Ectodermal cell (in vitro differentiated cells): ENCODE data around the gene CC2D2B.

Experiments used
- H3K27ac ChIP-seq: 2 replicates; pipeline ENCODE4 v1.7.0; 2013; ENCODE audit warnings: mild to moderate bottlenecking, low read depth, low read length; ENCODE audit not compliant: insufficient read depth, poor library complexity, severe bottlenecking
- H3K27me3 ChIP-seq: 2 replicates; pipeline ENCODE4 v1.7.0; 2013; ENCODE audit warnings: mild to moderate bottlenecking, low read length; ENCODE audit not compliant: insufficient read depth, control insufficient read depth, poor library complexity, severe bottlenecking
- H3K36me3 ChIP-seq: one replicate; pipeline ENCODE4 v1.7.0; 2013; ENCODE audit warnings: low read length; ENCODE audit not compliant: control insufficient read depth, insufficient read depth
- H3K4me1 ChIP-seq: one replicate; pipeline ENCODE4 v1.7.0; 2013; ENCODE audit warnings: low read length; ENCODE audit not compliant: control insufficient read depth, insufficient read depth
- H3K4me3 ChIP-seq: 2 replicates; pipeline ENCODE4 v1.7.0; 2013; ENCODE audit warnings: low read depth, low read length, control low read depth; ENCODE audit not compliant: insufficient read depth
- H3K9me3 ChIP-seq: 2 replicates; pipeline ENCODE4 v1.7.0; 2013; ENCODE audit warnings: mild to moderate bottlenecking, low read length, moderate library complexity; ENCODE audit not compliant: control insufficient read depth
- WGBS, 2 experiments: methylation state at CpG; one replicate each; pipeline ENCODE4 v1.1.7; 2013; ENCODE audit warnings: missing lambda C conversion rate in 2 of 2; 5-methylcytosine and 5-hydroxymethylcytosine counted together

CC2D2B gene

DNA sequence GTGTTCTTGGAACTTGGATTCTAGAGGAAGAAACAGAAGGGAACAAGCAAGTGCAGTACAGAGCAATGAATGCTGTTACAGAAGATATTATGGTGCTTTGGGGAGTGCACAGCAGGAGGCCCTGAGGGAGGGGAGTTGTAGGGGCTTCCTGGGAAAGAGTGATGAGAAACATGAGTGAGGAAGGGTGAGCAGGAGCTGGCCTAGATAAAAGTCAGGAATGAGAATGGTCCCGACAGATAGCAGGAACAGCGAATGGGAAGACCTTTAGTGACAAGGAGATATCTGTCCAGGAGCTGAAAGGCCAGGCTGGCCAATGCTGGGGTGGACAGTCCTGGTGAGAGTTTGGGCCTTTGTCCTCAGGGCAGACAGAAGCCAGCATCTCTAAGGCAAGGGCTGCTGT lies 115.0 kb downstream of the CC2D2B start:
- Histone ChIP-seq H3K27me3 (no peaks in the 10 kb centered on the region), H3K4me3 (no peak overlapping the region), H3K4me1 (no peaks in the 10 kb centered on the region), H3K36me3 (no peaks in the 10 kb centered on the region), H3K27ac (no peak overlapping the region), H3K9me3 (no peaks in the 10 kb centered on the region)
- WGBS, 2 experiments: 89 to 96% methylated on average over 2 of the region's 2 CpGs

DNA sequence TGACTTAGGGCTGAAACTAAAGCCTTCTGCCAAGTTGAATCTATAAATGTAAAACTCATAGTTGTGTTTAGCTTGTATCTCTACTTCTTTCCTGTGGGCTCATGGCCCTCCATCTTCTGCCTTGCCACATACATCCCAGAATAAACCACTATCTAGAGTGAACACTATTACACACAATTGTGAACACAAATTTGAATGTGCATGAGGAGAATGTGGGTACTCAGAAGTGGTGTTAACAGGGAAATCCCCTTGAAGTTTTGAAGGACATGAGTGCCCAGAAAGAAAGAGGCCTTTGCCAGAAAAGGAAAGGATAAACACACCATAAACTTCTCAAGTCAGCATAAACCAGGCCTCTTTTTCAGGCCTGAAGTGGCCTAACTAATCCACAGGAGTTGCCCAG lies 115.4 kb downstream of the CC2D2B start:
- Histone ChIP-seq H3K27me3 (no peaks in the 10 kb centered on the region), H3K36me3 (no peaks in the 10 kb centered on the region)

DNA sequence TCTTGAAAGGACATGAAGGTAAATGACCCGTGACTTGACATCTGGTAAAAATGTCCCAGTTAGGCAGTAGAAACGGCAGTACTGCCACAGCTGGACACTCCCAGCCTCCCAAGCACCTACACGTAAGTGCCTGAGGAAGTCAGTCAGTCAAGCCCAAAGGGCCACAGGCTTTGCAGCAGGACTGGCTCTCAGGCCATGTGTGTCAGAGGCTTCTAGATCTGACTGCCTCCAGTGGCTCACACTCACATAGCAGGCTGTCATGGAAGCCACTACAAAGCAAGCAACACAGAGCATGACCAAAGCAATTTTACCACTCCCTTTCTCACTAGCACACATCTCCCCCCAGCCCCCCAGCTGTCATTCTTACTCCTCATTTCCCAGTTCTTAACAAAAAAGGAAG lies 117.8 kb downstream of the CC2D2B start:
- WGBS, 2 experiments: 77 to 79% methylated on average over 3 of the region's 3 CpGs
- no peaks in the 10 kb centered on the region for H3K9me3 ChIP-seq
- no peaks in the 10 kb centered on the region for H3K4me1 ChIP-seq
- H3K36me3 ChIP-seq: no peaks in the 10 kb centered on the region
- H3K27me3 ChIP-seq: no peaks in the 10 kb centered on the region
- no peak overlapping the region for H3K4me3 ChIP-seq
- H3K27ac ChIP-seq: no peak overlapping the region

More for the DNA sequence above, 115.4 kb downstream of the CC2D2B start:
- Histone ChIP-seq H3K4me3 (no peak overlapping the region), H3K9me3 (no peaks in the 10 kb centered on the region), H3K4me1 (no peaks in the 10 kb centered on the region), H3K27ac (no peak overlapping the region)

DNA sequence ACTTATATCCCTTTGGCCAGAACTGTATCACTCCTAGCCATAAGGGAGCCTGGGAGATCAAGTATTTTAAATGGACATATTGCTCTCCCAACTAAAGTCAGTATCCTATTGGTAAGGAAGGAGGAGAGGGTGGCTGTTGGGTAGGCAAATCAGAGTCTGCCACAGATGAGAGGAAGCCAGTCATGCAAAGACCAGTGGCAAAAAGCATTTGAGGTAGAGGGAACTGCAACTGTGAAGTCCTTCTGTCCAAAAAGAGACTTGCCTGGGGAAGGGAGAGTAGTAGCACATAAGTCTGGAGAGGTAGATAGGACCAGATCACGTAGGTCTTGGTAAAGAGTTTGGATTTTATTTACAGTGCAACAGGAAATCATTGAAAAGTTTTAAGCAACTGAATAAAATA lies 126.8 kb downstream of the CC2D2B start:
- Histone ChIP-seq H3K4me3 (no peak overlapping the region), H3K27me3 (no peaks in the 10 kb centered on the region), H3K27ac (no peak overlapping the region), H3K9me3 (no peaks in the 10 kb centered on the region), H3K4me1 (no peaks in the 10 kb centered on the region), H3K36me3 (no peaks in the 10 kb centered on the region)
- 91 to 100% methylated on average over 1 of the region's 1 CpG for WGBS, 2 experiments

DNA sequence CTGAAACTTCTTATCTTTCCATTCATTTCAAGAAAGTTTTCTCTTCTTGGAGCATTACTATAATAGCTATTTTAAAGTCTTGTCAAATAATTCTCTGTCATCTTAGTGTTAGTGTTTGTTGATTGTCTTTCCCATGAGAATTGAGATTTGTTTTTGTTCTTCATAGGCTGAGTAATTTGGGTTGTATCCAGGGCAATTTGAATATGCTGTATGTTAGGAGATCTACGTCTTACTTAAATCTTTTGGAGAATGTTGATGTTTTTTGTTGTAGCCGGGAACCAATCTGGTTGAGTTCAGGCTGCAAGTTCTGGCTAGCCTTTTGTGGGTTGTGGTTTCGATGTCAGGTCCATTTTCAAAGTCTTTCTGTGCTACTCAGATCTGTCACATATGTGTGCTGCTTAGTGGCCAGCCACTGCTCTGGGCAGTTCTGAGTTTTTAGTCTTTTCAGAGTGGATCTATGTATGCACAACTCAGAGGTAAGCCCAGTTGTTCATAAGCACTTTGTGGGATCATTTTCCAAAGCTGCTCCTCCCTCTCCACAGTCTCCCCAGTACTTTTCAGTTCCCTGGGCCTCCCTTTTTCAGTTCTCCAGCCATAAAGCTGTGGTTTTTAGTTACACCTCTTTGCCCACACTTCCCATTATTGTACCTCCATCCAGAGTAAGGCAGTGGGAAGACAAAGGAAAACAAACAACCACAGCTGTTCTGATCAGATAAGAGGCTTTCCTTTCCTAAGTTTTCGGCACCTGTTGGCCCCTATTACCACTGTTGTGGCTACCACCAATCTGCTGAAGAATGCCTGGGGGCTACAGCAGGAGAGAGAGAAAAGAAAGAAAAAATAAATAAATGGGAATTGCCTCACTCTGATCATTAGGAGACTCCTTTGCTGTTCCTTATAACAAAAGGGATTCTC lies 131.0 kb downstream of the CC2D2B start:
- Histone ChIP-seq H3K4me1 (no peaks in the 10 kb centered on the region), H3K27ac (peak overlapping the region; percentile 50), H3K9me3 (no peaks in the 10 kb centered on the region), H3K36me3 (no peaks in the 10 kb centered on the region), H3K27me3 (no peaks in the 10 kb centered on the region), H3K4me3 (no peak overlapping the region)
- WGBS, 2 experiments: 79 to 86% methylated on average over 4 of the region's 4 CpGs

DNA sequence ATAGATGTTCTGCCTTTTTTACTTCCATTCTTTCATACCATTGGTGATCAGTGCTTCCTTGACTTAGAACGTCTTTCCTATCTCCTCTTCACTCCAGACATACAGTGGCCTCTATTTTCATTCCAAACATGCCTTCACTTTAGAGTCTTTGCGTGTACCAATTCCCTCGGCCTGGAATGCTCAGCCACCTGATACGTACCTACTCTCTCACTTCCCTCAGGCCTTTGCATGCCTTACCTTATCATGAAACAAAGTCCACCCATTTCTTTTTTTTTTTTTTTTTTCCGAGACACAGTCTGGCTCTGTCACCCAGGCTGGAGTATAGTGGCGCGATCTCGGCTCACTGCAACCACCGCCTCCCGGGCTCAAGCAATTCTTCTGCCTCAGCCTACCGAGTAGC lies 133.4 kb downstream of the CC2D2B start:
- Histone ChIP-seq H3K27me3 (no peaks in the 10 kb centered on the region), H3K27ac (no peak overlapping the region), H3K9me3 (no peaks in the 10 kb centered on the region), H3K36me3 (no peaks in the 10 kb centered on the region), H3K4me1 (peaks cover 6% of the 10 kb centered on the region), H3K4me3 (no peak overlapping the region)
- 89% methylated on average over 11 of the region's 11 CpGs for WGBS, 2 experiments

DNA sequence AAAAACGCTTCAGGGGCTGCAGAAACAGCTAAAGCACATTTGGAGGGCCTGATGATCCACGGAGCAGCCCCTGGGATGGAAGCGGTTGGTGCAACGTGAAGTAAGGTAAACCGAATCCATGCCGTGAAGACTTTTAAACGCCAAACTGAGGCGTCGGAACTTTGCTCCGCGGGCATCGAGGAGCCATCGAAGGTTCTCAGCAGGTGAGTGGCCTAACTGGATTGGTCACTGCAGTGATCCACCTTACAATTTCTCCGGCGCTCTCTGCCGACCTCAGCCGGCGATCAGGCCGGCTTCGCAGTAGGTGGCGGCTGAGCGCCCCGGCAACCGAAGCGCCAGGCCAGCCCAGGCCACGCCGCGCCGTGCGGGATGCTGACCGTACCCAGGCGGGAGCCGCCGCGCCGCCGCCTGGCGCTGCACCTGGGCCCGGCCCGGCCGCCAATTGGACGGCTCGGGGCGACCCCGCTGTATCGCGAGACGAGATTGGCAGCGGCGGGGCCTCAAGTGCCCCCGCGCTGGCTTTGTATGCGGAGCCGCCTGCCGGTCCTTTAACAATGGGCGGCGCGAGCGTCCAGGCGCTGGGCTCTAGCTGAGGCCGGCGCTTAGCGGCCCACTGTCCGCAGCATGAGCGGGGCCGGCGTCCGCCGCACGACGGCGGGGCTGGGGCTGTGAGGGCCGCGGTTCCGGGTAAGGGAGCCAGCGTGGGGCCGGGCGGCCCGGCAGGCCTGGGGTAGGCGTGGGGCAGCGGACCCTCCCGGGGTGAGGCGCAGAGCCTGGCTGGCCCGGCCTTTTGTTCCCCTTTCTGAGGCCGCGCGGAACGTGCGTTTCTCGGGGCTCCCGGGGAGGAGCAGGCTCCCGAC lies 135.5 kb downstream of the CC2D2B start, which contains the start of gene CCNJ:
Gene CCNJ (plus strand): TSS at position 551 of the 860 bp plus-strand sequence. CDS start 811 bp downstream, outside the sequence.
- 2 to 3% methylated on average over 92 of the region's 92 CpGs for WGBS, 2 experiments
- H3K36me3 ChIP-seq: no peaks in the 10 kb centered on the region
- no peaks in the 10 kb centered on the region for H3K27me3 ChIP-seq
- H3K4me1 ChIP-seq: peaks cover 8% of the 10 kb centered on the region
- H3K9me3 ChIP-seq: no peaks in the 10 kb centered on the region
- H3K27ac ChIP-seq: peak within 1 kb of the TSS; percentile 95
- peak within 1 kb of the TSS; percentile 90 for H3K4me3 ChIP-seq

DNA sequence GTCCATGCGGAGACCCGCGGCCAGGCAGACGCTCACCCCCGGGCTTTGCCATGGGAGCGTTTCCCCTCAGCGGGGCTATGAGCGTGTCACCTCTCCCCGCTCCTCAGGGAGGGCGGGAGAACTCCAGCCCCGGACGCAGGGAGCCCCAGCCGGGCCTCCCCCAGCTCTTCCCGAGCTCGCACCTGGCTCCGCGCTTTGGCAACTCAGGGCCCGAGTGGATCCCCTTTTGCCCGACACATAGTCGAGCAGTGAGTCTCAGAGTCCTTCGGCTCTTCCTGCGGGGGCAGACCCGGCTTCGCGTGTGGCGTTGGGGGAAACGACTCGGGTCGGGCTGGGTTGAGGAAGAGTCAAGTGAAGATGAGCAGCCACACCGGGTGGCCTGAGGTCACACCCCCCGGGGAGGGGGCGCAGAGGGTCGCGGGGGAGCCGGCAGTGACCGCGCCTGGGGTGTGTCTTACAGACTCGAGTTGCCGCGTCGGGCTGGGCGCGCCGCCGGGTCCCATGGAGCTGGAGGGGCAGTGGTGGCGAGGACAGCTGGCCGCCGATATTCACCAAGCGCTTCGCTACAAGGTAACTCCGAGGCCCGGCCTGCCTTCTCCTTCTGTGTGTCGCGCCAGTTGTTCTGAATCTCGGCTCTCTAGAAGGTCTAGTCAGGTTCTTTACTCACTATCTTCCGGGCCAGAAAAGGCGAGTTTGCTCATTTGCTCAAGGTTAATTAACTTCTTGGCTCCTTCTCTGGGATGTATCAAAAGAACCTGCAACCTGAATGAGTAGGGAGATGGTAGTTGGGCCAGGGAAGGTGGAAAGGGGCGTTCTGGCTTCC lies 136.3 kb downstream of the CC2D2B start:
- Histone ChIP-seq H3K36me3 (no peaks in the 10 kb centered on the region), H3K4me1 (peaks cover 8% of the 10 kb centered on the region), H3K4me3 (peak overlapping the region; percentile 90), H3K27me3 (no peaks in the 10 kb centered on the region), H3K9me3 (no peaks in the 10 kb centered on the region), H3K27ac (peak overlapping the region; percentile 95)
- WGBS, 2 experiments: 0% methylated on average over 58 of the region's 58 CpGs

DNA sequence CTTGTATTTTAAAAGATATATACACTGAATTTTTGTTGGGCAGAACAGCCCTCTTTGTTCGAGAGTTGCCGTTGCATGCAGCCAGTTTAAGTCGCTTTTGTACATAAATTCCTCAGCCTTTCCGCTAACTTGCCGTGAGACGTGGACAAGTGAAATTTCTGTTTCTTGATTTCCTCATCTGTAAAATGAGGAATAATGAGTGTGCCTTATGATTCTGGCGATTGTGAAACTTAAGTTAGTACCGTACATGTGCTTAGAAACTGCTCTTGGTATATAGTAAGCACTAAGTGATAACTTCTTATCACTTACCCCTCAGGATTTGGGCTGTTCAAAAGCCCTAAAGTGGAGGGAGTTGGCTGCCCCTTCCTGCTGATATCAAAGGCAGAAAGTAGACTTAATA lies 137.0 kb downstream of the CC2D2B start:
- peak overlapping the region; percentile 90 for H3K4me3 ChIP-seq
- H3K27me3 ChIP-seq: no peaks in the 10 kb centered on the region
- no peaks in the 10 kb centered on the region for H3K9me3 ChIP-seq
- no peaks in the 10 kb centered on the region for H3K36me3 ChIP-seq
- 3 to 7% methylated on average over 8 of the region's 8 CpGs for WGBS, 2 experiments
- H3K27ac ChIP-seq: no peak overlapping the region
- peaks cover 8% of the 10 kb centered on the region for H3K4me1 ChIP-seq
